Activated naive CD4-positive, alpha-beta T cell treated with Interleukin-2 at 50 U/mL for 16 hours (primary cell): ENCODE results near the gene UTP11.

Experiments used
- DNase-seq: peaks from one replicate; pipeline ENCODE4 v3.0.0-alpha.2; 2020

The UTP11 gene

DNA sequence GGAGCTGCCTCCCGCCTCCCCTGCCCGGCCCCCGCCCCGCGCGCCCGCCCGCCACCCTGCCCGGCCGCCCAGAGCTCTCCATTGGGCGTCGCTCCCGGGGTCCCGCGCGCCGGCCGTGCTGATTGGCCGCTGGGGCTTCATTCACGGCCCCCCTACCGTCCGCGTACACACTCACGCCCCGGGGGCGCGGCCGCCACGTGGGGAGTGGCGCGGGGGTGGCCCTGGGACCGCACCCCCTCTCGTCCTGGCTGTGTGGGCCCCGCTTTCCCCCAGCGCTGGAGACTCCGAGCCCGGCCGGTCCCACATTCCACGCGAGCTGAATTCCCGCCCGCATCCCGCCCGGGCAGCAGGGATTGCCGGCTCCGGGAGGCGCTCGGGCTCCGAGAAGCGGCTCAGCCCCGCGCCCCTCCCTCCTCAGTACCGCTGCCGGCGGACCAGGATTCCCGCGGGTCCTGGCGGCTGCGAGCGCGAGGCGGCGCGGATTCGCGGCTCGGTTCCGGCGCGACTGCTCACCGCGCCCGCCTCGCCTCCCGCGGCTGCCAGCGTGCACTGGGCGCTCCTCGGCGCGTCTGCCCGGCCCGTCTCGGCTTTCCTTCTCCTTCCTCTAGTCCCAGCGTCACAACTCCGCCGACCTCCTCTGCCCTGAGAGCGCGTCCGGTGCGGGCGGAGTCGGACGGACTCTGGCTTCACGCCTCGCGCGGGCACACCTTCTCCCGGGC lies 34.5 kb downstream of the UTP11 start:
- DNase-seq: peak; percentile 80

DNA sequence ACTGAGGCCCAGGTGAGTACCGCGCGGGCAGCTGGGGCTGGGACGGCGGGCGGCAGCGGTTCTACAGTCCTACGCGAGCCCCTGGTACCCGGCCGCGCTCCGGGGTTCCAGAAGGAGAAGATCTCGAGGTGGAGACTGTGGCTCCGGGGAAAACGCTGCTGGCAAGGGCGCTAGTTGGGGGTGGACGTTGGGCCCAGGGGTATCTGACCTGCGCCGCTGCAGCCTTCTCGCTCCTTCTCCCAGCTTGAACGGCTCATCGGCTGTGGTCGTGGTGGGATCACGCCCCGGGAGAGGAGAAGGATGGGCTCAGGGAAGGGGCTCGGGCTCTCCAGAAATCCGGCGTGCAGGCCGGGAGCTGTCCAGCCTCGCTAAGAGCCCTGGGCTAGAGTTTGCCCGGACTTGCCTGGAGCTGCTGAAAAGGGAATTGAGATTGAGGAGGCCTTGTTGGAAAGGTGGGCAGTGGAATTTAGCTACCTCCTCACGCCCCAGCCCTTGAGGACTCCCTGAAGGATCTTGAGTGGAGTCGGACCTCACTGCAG lies 35.1 kb downstream of the UTP11 start:
- DNase-seq: no peak

DNA sequence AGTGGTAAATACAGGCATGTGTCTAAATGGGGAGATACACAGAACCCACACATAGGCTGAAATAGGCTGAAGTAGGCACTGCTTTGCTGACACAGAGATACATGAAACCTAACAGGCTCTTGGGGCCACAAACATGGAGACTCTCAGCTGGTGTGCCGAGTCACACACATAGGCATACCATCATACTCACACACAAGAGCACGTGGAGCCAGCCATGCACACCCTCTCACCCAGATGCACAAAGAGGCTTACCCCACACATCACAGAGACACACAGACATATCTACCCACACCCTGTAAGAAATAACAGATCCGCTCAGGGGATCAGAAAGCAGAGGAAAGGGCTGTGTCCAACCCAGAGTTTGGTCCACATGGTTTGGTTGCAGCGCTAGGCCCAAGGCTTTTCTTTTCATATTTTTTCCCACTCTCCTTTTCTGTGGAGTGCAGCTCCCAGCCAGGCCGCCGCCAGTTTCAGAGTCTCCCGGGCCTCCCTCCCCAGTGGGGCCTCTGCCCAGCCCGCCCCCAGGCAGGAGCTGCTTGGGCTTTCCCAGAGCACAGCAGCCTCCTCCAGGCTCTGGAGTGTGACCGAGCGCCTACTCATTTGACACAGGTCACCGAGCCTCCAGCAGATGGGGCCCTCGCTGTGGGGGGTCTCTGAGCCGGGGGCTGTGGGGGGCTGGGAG lies 38.0 kb downstream of the UTP11 start:
- DNase-seq: no peak

DNA sequence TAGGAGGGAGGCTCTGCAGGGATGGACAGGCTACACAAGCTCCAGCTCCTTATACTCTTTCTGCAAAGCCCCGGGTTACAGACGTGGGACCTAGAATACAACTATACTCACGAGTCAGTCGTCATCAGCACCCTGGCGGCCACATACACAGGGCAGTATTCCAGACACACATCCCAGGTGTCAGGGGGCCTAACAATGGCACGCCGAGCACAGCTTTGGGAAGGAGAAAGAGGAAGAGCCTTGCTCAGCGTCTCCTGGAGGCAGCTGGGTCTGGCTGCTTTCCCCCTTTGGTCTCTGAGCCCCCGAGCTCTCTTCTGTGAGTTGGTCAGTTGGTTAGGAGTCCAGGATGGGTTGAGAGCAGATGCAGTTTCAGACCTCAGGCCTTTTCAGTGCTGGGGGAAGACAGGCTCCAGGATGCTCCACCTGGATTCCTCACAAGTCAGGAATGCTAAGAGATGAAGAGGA lies 38.6 kb downstream of the UTP11 start:
- no peak for DNase-seq

DNA sequence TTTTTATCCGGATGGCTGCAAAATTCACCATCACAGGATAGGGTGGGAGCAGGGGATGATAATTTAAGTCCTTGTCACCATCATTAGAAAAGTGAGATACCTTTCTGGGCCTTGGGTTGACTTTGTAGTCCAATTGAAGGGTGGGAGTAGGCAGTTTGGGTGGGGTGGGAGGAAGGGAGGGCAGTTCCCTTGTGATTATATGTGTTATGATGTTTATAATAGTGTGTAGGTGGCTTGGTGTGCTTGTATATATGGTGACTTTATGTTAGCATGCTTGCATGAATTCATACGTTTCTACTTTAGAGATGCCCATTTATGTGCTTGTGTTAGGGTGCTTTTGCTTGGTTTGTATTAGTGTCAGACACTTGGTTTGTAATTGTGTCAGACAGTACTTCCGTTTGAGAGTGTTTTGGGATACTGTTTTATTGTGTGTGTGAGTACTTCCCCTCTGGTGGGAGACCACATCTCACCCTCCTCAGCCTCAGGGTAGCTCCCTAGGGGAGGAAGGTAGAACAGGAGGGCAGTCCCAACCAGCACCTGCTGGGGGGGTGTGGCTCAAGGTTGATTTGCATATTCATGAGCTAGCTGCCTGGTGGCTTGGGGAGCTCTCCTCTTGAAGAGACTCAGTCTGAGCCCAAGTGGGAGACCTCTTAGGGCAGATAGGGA lies 40.3 kb downstream of the UTP11 start:
- no peak for DNase-seq

DNA sequence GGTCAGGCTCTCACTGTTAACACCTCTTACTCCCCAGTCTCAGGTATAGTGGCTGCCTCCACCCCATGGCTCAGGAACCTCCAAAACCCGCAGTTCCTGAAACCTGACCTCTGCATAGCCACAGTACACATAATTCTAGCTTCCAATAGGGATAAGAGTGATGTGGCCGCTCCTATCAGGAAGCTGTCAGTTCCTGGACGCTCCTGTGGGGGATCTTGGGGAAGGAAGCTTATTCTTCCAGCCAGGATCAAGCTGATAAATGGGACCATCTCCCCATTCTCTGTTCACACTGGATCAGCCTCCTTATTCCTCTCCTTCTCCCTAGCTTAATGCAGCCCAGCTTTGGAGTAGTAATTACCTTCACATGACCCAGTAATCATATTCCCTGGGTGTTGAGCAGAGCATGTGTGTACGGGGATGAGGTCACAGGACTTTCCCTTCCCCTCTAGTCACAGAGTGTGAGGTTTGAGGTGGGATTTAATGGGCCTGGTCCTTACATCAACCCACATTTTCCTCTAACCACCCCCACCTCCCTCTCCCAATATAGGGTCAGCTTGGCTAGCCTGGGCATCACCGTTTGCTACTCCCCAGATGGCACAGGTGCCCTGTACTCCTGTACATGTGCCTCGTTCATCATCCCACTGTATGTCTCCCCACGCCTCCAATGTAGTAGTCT lies 41.0 kb downstream of the UTP11 start:
- no peak for DNase-seq

DNA sequence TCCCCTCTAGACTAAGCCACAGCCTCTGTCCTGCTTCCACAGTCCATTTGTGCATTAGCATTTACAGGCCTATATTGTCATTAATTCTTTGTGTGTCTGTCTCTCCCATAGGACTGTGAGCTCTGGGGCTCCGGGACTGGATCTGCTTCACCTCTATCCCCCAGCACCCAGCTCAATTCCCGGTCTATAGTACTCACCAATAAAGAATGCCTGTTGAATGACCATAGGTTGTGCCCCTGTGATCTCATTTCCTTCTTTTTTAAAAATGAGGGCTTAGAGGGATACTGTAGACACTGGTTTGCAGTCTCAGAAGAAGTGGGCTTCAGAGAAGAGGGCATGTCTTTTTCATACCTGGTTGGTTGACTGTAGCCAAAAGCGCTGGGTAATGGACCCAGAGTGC lies 42.9 kb downstream of the UTP11 start:
- no peak for DNase-seq

DNA sequence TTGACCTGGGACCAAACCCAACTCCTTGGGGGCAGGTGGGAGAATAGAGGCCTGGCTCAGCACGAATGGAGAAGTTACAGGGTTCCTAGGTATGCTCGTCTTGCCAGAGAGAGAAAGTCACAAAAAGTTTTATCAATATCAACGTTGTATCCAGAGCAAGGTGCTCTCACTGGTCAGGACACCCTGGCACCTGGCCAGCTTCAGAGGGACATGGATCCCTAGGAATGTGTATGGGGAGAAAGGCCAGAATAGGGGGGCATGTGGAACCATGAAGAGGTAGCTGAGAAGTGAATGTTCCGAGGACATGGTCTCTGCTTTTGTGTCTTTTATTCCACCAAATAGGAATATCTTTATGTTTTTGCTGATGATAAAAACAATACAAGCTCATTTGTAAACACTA lies 43.4 kb downstream of the UTP11 start:
- DNase-seq: no peak

DNA sequence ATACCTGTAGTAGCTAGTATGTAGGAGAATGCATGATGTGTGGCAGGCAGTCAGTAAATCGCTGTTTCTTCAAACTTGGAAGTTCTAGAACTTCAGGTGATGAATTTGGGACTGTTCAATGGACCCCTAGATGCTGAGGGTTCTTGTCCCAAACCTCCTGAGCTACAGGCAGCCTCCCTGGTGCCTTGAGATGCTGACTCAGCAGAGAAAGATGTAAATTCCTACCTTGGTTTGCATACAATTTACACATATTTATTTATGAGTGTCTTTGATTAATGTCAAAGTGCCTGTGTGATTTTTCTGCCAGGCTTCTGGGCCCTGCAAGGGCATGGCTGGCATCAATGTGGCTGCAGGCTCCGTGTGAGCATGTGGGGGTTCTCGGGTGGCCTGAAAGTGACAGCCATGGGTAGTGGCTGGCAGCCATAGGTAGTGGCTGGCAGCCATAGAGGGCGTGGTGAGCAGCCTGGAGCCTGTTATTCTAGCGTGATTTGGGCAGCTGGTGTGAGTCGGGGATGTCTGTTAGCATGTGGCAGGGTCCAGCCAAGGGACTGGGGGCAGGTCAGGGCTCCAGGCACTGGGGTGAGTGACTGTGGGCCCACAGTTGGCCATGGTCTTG lies 47.2 kb downstream of the UTP11 start:
- no peak for DNase-seq

DNA sequence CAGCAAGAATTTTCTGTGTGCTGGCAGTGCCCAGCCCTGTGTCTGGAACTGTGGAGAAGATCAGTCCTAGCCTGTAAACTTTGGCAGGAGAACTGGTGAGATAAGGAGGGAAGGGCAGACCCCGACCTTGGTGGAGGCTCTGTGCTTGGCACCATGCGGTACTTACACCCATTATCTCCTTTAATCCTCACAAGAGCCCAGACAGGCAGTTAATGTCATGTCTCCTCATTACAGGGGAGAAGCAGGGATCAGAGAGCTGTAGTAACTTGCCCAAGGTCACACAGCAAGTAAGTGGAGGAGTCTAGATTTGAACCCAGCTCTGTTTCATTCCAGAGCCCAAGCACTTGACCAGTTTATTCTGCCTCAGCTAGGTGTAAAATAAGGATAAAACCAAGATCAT lies 48.0 kb downstream of the UTP11 start:
- no peak for DNase-seq

DNA sequence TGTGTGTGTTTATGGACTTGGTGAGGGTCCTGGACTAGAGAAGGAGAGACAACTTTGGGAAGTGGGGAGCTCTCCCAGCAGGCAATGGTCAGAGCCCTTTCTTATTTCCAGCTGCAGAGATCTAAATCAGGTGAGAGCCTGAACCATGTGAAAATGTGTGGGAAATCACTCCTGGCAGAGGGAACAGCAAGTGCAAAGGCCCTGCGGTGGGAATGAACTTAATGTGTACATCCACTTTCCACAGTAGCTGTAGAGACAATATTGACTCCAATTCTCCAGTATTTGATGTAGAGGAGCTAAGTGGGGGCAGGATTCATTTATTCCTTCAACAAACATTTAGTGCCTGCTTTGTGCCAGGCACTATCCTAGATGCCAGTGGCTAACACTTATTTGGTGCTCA lies 48.8 kb downstream of the UTP11 start:
- DNase-seq: no peak

DNA sequence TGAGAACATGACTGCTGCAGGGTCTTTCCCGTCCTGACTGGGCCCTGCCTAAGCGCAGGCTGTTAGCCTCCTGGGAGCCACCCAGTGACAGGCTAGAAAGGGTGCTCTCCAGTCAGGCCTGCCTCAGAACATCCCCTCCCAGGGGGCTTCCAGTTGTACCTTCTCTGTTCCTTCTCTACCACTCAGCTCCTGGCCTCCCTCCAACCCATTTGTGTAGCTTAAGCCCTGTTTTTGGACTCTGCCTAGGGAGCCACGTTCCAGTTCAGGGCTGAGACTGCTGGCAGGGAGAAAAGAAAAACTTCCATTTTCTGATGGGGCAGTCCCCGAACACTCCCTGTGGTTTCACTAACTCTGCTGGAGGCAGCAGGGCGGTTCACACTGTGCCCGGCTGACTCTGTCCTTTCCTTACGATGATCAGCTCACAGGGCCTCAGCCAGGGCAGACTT lies 49.4 kb downstream of the UTP11 start:
- DNase-seq: no peak

DNA sequence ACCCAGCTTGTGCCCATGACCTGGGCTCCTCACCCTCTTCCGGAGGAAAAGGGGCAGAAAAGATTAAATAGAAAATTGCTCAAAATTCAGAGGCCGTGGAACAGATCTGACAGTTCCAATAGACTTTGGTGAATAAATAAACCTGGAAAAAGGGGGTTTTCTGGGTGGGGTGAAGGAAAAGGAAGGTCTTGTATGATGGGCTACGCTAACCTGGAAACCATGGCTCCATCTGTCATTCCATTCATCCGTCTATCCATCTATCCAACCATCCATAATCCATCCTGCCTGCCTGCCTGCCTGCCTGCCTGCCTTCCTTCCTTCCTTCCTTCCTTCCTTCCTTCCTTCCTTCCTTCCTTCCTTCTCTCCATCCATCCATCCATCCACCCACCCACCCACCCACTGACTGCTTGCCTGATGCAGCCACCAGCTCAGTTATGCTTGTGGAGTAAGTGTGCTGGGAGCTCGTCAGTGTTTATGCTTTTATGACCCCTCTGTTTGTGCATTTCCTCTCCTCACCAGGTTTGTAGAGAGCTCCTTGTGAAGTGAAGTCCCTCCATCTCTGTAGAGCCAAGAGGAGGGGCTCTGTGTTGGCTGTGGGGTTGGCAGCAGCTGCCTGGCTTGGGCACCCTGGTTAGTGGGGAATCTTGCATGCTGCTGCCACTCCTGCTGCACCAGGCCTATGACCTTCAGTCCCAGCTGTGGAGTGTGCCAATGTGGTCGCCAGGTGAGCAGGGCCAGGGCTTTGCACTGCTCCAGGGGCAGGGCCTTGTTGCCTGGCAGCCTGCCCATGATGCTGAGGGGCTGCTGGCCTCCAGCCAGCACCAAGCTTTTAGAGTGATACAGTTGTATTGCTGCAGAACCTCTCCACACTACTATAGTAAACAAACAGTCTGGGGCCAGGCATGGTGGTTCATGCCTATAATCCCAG lies 50.1 kb downstream of the UTP11 start:
- no peak for DNase-seq

DNA sequence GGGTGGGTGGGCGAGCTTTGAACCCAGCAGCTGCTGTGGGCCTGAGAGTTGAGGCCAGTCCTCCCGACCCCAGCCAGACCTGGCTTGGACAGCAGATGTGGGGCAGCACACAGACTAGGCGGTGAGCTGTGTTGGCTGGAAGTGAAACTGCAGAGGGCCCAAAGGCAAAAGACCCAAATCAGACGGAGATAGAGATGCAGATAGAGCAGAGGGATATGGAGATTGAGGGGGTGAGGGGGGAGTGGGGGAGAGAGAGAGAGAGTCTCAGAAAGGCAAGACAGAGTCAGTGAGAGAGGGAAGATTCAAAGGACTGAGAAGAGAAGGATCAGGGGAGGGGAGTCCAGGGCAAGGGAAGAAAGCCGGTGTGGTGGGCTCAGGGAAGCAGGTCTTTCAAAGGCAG lies 51.1 kb downstream of the UTP11 start:
- no peak for DNase-seq

DNA sequence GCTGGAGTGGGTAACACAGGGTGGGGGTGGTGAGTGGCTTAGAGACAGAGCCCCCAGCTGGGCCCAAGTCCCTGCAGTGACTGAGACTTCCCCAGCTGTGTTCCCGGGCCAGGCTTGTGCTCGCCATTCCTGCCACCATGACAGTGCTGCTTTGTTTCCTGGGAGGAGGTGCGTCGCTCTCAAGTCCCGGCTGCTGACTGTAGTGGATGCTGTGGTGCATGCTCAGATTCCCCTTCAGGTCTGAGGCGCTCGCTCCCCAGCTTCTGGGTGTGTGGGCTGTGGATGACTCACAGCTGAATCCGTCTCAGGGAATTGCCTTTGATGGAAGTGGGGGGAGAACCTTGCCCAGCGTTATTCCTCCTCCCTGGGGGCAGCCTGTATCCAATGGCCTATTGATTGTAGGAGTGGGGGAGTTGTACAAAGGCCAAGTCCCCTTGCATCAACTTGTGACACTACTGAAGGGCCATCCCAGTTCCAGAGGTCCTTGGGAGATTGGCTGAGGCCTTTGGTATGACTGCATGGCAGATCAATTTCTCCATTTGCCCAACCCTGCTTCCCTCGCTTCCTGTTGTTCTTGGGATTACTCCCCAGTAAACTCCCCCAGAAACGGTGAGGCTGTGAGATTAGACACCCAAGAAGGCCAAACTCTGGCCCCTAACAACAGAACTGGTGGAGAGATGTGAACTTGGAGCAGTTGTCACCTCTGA lies 51.8 kb downstream of the UTP11 start:
- no peak for DNase-seq

DNA sequence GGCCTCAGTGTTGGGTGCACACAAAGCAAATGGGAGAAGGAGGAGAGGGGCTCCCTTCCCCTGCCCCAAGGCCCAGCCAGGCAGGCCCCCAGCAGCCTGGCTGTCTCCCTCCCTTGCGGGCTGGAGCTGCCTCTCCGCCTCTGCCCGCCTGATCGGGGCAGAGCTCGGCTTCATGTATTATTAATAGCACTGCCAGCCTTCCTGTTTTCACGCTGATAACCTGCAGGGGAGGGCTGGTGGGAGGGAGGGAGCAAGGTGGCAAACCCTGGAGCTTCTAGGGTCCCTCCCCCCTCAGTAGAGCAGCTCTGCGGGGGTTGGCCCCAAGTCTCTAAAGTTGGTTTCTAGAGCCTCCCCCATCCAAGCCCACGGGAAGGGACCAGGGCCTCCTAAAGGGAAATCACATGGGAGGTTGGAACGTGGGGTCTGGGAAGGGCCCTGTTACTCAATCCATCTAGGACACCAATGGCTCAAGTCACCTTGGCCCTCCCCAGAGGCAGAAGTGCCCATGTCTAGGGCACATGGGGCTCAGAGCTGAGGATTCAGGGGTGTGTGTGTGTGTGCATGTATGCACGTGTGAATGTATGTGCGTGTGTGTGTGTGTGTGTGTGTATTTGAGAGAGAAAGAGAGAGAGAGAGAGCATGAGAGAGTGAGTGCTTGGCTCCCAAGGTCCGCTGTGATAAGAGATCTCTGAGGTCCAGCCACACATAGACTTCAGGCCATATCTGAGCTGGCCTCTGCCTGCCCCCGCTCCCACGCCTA lies 55.9 kb downstream of the UTP11 start:
- no peak for DNase-seq

DNA sequence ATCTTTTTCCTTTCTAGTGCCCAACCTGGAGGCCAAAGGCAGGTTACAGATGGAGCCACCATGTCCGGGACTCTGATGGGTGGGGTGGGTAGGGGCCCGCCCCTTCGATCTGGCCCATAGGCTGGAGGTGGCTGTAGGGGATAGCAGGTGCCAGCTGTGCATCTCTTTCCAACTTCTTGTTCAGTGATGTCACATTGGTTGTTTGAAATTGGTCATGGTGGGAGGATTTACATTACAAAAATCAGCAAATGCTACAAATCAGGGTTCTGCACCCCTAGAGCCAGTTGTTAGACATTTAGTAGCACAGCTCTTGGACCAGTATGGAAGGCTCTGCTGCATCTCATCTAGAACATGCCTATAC lies 56.4 kb downstream of the UTP11 start:
- no peak for DNase-seq

DNA sequence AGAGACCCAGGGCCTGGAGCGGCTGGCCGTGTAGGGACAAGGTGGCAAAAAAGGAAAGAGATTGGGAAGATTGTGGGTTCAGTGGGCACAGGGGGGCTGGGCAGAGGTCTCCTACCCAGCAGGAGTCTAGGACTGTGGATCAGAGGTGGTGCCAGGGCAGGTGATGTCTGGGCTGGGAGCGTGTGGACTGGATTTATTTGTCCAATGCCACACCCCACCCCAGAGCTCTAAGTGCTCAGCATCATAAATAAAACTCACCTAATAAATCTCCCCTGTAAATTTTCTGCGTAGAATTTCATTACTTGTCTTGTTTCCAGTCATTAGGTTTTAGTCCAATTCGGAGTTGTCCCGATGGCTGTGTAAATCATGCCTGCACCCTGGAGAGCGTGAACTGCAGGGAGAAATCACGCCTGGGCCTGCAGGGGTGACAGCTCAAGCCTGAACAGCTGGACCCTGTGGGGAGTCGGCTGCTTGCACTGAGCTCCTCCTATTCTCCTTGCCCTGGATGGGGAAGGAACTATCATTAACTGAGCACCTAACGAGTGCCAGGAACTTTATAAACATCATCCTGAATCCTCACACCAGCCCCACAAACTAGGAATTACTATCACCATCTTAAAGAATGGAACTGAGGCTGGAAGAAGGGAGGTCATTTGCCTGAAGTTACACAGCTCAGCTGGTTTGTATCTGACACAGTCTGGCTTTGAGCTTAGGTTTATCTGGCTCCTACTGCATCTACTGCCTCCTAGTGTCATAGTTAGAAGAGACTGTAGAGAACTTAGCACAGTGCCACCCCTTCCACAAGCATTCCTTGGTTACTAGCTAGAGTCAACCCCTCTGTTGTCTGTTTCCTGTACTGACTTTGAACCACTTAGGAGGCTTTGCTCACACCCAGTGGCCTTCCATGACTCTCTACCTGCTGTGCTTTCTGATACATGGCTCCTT lies 59.0 kb downstream of the UTP11 start:
- DNase-seq: no peak

DNA sequence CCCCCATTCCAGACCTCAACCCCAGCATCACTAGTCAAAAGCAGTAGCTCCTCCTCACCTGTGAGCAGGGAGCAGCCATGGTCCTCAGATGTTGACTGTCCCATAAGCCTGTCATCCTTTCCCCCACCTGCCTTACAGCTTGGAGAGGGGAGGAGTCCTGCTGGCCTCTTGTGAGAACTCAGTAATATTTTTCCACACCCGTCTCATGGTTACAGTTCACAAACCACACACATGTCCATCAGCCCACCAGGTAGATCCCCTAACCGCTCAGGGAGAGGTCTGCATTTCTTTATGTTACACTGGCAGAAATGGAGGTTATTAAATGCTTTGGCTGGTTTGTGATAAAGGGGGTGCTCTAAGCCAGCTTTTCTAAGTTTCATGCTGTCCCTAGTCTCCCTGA lies 60.3 kb downstream of the UTP11 start:
- DNase-seq: no peak
